IPS DF 6.9 (cell line): ENCODE data around the gene POU2AF1.

ENCODE experiments used
- DNase-seq: peaks from one replicate; pipeline ENCODE4 v3.0.0-alpha.2; 2013; ENCODE audit warnings: low read depth, low spot score
- H3K27ac ChIP-seq: one replicate; pipeline ENCODE4 v1.5.1; 2013; ENCODE audit warnings: low read length, control low read depth
- H3K27me3 ChIP-seq: 2 replicates; pipeline ENCODE4 v1.6.1; 2013; ENCODE audit warnings: mild to moderate bottlenecking, low read length; ENCODE audit not compliant: control insufficient read depth, insufficient read depth
- H3K36me3 ChIP-seq: 2 replicates; pipeline ENCODE4 v1.6.1; 2013; ENCODE audit warnings: low read length; ENCODE audit not compliant: control insufficient read depth, insufficient read depth
- H3K4me1 ChIP-seq: 2 replicates; pipeline ENCODE4 v1.6.1; 2013; ENCODE audit warnings: low read length; ENCODE audit not compliant: control insufficient read depth, insufficient read depth
- H3K4me3 ChIP-seq: 2 replicates; pipeline ENCODE4 v1.5.1; 2013; ENCODE audit warnings: mild to moderate bottlenecking, low read length
- H3K9me3 ChIP-seq: 2 replicates; pipeline ENCODE4 v1.6.1; 2013; ENCODE audit warnings: low read length, inconsistent platforms; ENCODE audit not compliant: control insufficient read depth, insufficient read depth
- WGBS: extraction: QIAGEN DNeasy Blood & Tissue Kit; methylation state at CpG from one replicate; pipeline ENCODE4 v1.1.7; 2013; ENCODE audit warnings: mixed read lengths, missing lambda C conversion rate; ENCODE audit not compliant: insufficient read length, insufficient coverage; 5-methylcytosine and 5-hydroxymethylcytosine counted together

The POU2AF1 gene

DNA sequence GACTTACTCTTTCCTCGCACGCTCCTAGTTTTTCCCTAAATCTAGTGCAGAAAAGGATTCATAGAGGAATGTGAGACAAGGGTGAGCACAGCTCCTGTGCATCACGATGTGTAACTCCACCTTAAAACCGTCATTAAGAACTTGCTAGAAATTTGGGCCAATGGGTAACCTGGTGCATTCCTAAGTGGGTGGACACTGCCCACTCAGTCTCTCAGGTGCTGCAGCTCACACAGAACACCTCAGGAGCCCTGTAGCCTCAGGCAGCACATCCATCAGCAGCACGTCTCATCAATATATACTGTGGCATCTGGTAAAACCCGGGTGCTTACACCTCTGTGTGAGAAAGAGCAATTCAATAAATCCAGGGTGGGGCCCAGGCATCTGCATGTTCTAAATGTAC, 68.4 kb downstream of the POU2AF1 start:
- no CpG with 5 or more reads among the region's 6 CpGs for WGBS
- H3K4me3 ChIP-seq: no peak overlapping the region
- H3K27me3 ChIP-seq: no peaks in the 10 kb centered on the region
- no peak overlapping the region for H3K27ac ChIP-seq
- H3K9me3 ChIP-seq: no peaks in the 10 kb centered on the region
- no peaks in the 10 kb centered on the region for H3K4me1 ChIP-seq
- DNase-seq: no peak
- H3K36me3 ChIP-seq: no peaks in the 10 kb centered on the region

DNA sequence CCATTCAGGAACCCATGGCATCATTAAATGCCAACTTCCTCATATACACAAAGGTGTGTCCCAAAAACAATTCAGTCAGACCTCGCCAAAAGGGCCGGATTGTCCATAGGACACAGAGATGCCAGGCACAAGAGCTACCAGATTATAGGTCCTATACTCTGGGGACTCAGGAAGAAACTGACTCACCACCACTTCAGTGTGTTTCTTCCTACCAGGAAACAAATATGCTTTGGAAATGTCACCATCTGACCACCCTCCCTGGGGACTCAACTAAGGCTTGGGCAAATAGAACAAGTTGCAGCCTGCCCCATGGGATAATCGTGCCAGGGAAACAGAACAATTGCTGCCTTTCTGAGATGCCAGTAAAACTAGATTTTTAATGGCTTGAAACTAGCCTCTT, 69.0 kb downstream of the POU2AF1 start:
- no peak overlapping the region for H3K27ac ChIP-seq
- no peaks in the 10 kb centered on the region for H3K4me1 ChIP-seq
- no peaks in the 10 kb centered on the region for H3K27me3 ChIP-seq
- H3K4me3 ChIP-seq: no peak overlapping the region
- no peaks in the 10 kb centered on the region for H3K36me3 ChIP-seq
- DNase-seq: no peak
- no CpG with 5 or more reads among the region's 3 CpGs for WGBS
- H3K9me3 ChIP-seq: no peaks in the 10 kb centered on the region

DNA sequence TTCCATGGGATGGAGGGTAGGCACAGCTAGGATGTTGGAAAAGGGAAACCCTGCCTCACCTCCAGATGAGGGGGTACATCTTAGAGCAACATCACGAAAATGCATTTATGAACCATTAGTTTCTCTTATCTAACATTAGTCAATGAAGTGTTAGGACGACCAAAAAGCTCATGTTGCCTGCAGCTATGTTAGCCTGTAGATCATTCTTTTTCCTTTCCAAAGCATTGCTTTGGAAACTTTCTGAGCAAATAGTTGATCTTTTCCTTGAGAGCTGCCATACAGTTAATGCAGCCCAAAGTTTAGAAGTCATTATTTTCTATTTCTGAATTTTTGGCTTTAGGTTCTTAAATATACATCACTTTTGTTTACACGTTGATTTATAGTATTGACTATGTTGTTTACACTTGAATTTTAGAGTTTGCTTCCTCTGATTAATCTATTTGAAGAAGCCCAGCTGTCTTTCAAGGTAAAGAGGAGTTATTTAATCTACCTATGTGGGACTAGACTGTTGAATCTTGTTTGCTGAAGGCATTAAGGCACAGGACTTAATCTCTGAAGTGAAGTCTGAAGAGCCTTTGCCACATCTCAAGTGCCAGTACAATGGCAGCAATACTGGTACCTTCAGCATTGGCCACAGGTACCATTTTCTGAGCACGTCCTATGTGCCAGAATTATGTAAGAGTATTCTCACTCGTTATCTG, 69.7 kb downstream of the POU2AF1 start:
- WGBS: no CpG with 5 or more reads among the region's 5 CpGs
- Histone ChIP-seq H3K36me3 (no peaks in the 10 kb centered on the region), H3K27me3 (no peaks in the 10 kb centered on the region), H3K9me3 (no peaks in the 10 kb centered on the region), H3K27ac (no peak overlapping the region), H3K4me3 (no peak overlapping the region), H3K4me1 (no peaks in the 10 kb centered on the region)
- DNase-seq: no peak

DNA sequence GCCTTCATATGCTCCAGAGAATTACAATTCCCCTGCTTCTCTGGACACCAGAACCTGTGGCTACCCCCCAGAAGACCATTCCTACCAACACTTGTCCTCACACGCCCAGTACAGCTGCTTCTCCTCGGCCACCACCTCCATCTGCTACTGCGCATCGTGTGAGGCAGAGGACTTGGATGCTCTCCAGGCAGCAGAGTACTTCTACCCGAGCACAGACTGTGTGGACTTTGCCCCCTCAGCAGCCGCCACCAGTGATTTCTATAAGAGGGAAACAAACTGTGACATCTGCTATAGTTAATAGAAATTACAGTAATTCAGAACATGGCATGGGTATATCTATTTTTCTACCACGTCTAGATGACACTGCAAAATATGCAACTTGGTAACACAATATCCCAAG, 70.9 kb downstream of the POU2AF1 start:
- H3K27me3 ChIP-seq: no peaks in the 10 kb centered on the region
- H3K27ac ChIP-seq: no peak overlapping the region

DNA sequence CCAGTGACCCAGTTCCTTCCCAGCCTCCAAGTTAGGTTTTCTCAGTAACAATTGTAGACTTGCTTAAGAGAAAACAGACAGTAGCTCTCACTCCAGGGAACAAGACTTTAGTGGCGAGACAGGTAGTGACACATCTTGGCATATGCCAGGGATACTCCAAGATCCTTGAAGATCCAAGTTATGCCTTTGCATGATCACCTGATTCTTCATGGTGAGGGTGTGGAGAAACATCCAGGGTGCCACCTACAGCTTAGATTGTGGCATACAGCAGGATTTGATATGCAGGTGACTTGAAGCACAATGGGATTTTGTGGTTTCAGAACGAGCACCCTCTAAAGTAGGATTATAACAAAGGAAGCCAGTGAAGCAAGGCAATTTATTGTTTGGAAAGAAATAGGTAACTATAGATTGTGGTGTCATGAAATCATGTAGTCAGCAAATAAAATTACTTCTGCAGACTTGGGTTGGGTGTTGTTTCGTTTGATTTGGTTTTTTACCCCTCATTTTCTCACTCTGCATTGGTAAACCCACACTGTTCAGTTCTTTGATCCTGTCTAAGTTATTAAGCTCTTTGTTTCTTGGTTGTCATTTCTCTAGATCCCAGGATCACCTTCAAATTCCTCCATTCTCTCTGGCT, 71.5 kb downstream of the POU2AF1 start:
- WGBS: no CpG with 5 or more reads among the region's 3 CpGs
- Histone ChIP-seq H3K36me3 (no peaks in the 10 kb centered on the region), H3K27me3 (no peaks in the 10 kb centered on the region), H3K4me1 (no peaks in the 10 kb centered on the region), H3K27ac (no peak overlapping the region), H3K4me3 (no peak overlapping the region), H3K9me3 (no peaks in the 10 kb centered on the region)
- DNase-seq: no peak

More for the DNA sequence above, 70.9 kb downstream of the POU2AF1 start:
- no peak for DNase-seq
- H3K4me3 ChIP-seq: no peak overlapping the region
- no peaks in the 10 kb centered on the region for H3K9me3 ChIP-seq
- WGBS: no CpG with 5 or more reads among the region's 7 CpGs
- H3K4me1 ChIP-seq: no peaks in the 10 kb centered on the region
- no peaks in the 10 kb centered on the region for H3K36me3 ChIP-seq

DNA sequence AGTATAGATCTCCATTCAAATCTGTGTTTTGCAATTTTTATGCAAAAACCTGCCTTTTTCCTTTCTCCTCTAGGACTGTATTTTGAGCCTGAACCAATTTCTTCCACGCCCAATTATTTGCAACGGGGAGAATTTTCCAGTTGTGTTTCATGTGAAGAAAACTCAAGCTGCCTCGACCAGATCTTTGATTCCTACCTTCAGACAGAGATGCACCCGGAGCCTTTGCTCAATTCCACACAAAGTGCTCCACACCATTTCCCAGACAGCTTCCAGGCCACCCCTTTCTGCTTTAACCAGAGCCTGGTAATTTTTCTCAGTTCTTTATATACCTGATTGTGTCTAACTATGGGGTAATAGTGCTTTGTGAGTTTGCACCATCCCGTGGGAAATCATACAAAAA, 72.8 kb downstream of the POU2AF1 start:
- H3K27me3 ChIP-seq: no peaks in the 10 kb centered on the region
- no peak overlapping the region for H3K4me3 ChIP-seq
- WGBS: no CpG with 5 or more reads among the region's 5 CpGs

DNA sequence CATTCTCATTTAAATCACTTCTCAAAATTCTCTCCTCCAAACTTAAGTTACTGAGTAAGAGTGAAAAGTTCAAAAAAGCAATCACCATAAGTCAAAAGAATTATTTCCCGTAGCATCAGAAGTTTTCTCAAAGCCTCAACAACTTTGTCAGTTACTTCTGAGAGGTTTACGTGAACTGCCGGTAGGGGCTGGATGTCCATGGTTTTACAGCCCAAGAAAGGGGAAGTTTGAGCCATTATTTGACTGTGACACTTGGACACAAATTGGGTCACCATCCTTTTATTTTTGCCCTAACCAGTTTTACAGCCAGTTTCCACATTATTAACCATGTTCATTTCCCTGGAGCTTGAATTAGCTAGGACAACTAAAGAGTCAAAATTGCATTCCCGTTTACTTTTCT, 73.2 kb downstream of the POU2AF1 start:
- no CpG with 5 or more reads among the region's 4 CpGs for WGBS
- no peaks in the 10 kb centered on the region for H3K36me3 ChIP-seq
- no peaks in the 10 kb centered on the region for H3K9me3 ChIP-seq
- no peak overlapping the region for H3K4me3 ChIP-seq
- no peaks in the 10 kb centered on the region for H3K27me3 ChIP-seq
- no peak for DNase-seq
- no peaks in the 10 kb centered on the region for H3K4me1 ChIP-seq
- H3K27ac ChIP-seq: no peak overlapping the region

More for the DNA sequence above, 72.8 kb downstream of the POU2AF1 start:
- H3K4me1 ChIP-seq: no peaks in the 10 kb centered on the region
- no peaks in the 10 kb centered on the region for H3K36me3 ChIP-seq
- DNase-seq: no peak
- no peaks in the 10 kb centered on the region for H3K9me3 ChIP-seq
- H3K27ac ChIP-seq: no peak overlapping the region

DNA sequence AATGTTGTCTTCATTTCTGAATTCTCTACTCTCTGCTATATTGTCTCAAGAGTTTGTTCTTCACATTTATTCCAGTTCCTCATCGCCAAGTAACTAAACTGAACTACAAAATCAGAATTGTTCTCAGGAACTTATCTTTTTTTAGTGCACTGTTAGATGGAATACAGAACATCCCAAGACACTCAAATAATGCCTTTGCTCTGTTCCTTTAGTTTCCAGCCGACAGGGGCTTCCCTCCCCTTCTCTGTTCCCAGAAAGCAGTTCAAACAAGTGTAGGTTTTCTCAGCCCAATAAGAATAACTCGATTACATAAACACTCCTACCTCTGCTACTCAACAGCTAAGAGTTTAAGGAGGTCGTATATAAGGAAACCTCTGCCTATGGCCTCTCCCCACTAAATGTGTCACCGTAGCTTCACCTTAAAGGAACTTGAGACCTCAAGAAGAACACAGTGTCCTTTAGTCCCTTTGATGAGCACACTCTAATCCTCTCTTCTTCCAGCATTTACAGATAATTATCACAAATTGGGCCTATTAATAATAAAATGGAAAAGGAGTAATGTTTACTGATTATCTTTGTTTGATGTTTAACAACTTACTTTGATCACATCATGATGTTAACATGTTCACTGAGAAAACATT, 73.8 kb downstream of the POU2AF1 start:
- no CpG with 5 or more reads among the region's 5 CpGs for WGBS
- no peak overlapping the region for H3K27ac ChIP-seq
- H3K27me3 ChIP-seq: peaks cover 2% of the 10 kb centered on the region; the same call in 1 of the 2 replicates
- no peak overlapping the region for H3K4me3 ChIP-seq
- H3K4me1 ChIP-seq: no peaks in the 10 kb centered on the region
- H3K9me3 ChIP-seq: no peaks in the 10 kb centered on the region
- DNase-seq: no peak
- H3K36me3 ChIP-seq: no peaks in the 10 kb centered on the region

DNA sequence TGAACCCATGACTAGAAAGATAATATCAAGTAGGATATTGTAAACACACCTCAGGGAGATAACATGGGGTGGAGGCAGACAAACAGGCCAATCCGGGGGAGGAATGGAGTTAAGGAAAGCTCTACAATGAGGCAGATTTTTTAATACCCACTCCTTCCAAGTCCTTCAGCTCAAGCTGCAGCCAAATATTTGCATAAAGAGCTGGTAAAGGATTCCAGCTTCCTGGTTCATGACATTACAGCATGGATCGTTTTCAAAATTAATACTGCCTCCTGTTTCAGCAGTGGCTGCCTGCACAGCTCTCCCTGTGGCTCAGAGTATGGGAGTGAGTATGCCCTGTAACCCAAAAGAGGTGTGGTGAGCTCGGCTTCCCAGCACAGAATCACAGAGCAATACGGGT, 75.6 kb downstream of the POU2AF1 start:
- Histone ChIP-seq H3K4me3 (no peak overlapping the region), H3K9me3 (no peaks in the 10 kb centered on the region), H3K36me3 (no peaks in the 10 kb centered on the region), H3K27me3 (peaks cover 2% of the 10 kb centered on the region), H3K4me1 (no peaks in the 10 kb centered on the region), H3K27ac (no peak overlapping the region)
- DNase-seq: no peak
- WGBS: no CpG with 5 or more reads among the region's 4 CpGs

DNA sequence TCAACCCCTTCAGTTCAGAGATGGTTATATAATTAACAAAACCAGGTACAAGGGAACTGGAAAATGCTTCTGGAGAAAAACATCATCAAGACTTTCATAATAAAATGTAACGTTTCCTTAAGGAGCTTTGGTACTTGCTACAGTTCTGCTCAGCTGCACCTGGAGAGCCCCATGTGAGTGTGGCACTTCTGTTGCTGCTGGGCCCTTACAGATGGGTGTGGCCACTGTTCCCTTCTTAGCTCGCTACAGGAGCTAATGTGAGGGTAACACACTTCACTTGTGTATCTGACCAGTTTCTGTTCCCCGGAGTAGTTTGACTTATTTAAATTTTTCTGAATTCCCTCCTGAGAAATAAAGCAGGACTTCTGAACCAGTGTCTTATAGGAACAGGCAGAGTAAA, 76.8 kb downstream of the POU2AF1 start:
- no peak overlapping the region for H3K27ac ChIP-seq
- DNase-seq: no peak
- no peaks in the 10 kb centered on the region for H3K9me3 ChIP-seq
- H3K36me3 ChIP-seq: no peaks in the 10 kb centered on the region
- no CpG with 5 or more reads among the region's 3 CpGs for WGBS
- H3K27me3 ChIP-seq: peaks cover 4% of the 10 kb centered on the region
- no peak overlapping the region for H3K4me3 ChIP-seq
- H3K4me1 ChIP-seq: 0 out of 2 replicates have a peak, but pooled peaks cover 2% of the 10 kb centered on the region
